AG10803 (cell line): Measurements from ENCODE around the gene NFATC1.

Source experiments
- DNase-seq: peaks from one replicate; pipeline ENCODE4 v3.0.0; 2010; ENCODE audit warnings: low read depth
- H3K4me3 ChIP-seq: 2 replicates; pipeline ENCODE4 v1.5.1; 2011; ENCODE audit warnings: mild to moderate bottlenecking, low read length, control low read depth
- CTCF ChIP-seq: conservative IDR thresholded peaks from 2 replicates; pipeline ENCODE4 v1.5.1; 2011; ENCODE audit warnings: mild to moderate bottlenecking, low read length, control low read depth, inconsistent platforms

Gene NFATC1

GRCh38 chr18:79355433-79356335 is 40.0 kb upstream of the NFATC1 start:
- no peak for TF ChIP-seq CTCF
- H3K4me3 ChIP-seq: no peak overlapping the region
- DNase-seq: no peak

- H3K4me3 ChIP-seq: no peak overlapping the region
- TF ChIP-seq CTCF: no peak
- DNase-seq: no peak
These were observed 39.3 kb upstream of the NFATC1 start for GRCh38 chr18:79356435-79356834.

GRCh38 chr18:79360933-79361332 is 34.8 kb upstream of the NFATC1 start:
- TF ChIP-seq CTCF: no peak
- DNase-seq: no peak
- no peak overlapping the region for H3K4me3 ChIP-seq

- no peak for DNase-seq
- no peak overlapping the region for H3K4me3 ChIP-seq
- TF ChIP-seq CTCF: no peak
These were observed 33.8 kb upstream of the NFATC1 start for GRCh38 chr18:79361766-79362522.

GRCh38 chr18:79365701-79366100 is 30.0 kb upstream of the NFATC1 start:
- DNase-seq: no peak
- no peak overlapping the region for H3K4me3 ChIP-seq
- TF ChIP-seq CTCF: no peak

DNA sequence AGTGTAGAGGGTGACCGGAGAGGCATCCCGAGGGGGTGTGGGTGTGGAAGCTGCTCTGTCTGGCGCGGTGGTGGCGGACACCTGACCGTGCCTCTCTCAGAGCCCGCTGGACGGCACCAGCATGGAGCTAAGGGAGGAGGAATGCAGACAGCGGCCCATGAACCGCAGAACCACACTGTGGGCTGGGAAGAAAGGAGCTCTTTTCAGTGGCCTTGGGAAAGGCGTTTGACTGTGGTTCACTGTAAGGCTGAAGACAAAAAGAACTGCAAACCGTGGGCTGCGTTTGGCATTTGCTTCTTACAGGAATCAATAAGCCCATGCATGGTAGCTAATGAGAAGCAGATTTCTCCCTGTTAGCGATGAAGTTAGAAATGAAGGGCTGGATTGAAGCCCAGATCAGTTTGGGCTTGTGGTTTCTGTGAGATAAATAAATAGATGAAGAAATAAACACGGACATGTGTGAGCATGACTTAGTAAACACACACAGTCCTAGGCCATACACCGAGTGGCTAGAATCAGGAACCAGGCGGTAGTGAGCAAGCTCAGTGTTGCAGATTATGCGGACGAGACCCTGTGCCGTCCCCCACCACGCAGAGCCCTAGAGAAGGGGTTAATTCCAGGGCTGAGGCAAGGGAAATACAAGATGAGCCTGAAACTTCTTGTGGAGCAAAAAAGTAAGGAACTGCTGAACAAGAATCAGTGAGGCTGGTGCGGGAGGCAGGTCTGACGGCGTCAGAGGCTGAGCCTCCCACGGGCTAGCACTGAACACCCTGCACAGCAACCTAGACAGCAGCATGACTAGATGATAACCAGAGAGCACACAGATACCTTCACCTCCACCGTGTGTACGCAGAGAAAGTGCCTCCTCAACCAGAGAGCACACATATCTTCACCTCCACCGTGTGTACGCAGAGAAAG is 29.3 kb upstream of the NFATC1 start:
- peak; percentile 99 for DNase-seq
- no peak for TF ChIP-seq CTCF
- H3K4me3 ChIP-seq: no peak overlapping the region
